Measurements from ENCODE around the gene CYP8B1. TPM values are rescaled to one million over a fixed set of nuclear protein-coding genes. Genes with fewer than 3 reads are reported as not detected.

CYP8B1 gene
- total RNA-seq, 1 donor from 2014 or later, result not detected

- TF ChIP-seq CTCF (IDR thresholded peaks at IDR 0.05; ENCODE audit: unreplicated experiment), result peak; percentile 63
- H3K4me3 Mint-ChIP-seq (ENCODE audit: low read depth), result no peak overlapping the region
These were observed 45.0 kb downstream of the CYP8B1 start for GRCh38 chr3:42830437-42831320.

GRCh38 chr3:42829628-42830436 is 45.8 kb downstream of the CYP8B1 start:
- Mint-ChIP-seq H3K4me1 (ENCODE audit: low read depth) (peaks cover 11% of the 10 kb centered on the region), H3K27me3 (no peaks in the 10 kb centered on the region), H3K4me3 (ENCODE audit: low read depth) (no peak overlapping the region), H3K9me3 (ENCODE audit: low read depth) (no peaks in the 10 kb centered on the region), H3K36me3 (ENCODE audit: insufficient read depth) (no peaks in the 10 kb centered on the region), H3K27ac (no peak overlapping the region)
- no peak for TF ChIP-seq CTCF (IDR thresholded peaks at IDR 0.05; ENCODE audit: unreplicated experiment)
- no peak for DNase-seq (ENCODE audit: low spot score, unreplicated experiment)

More at GRCh38 chr3:42830437-42831320, 45.0 kb downstream of the CYP8B1 start:
- Mint-ChIP-seq H3K9me3 (ENCODE audit: low read depth) (no peaks in the 10 kb centered on the region), H3K36me3 (ENCODE audit: insufficient read depth) (no peaks in the 10 kb centered on the region), H3K4me1 (ENCODE audit: low read depth) (peaks cover 11% of the 10 kb centered on the region), H3K27ac (no peak overlapping the region), H3K27me3 (peaks cover 1% of the 10 kb centered on the region)
- DNase-seq (ENCODE audit: low spot score, unreplicated experiment), result no peak

- H3K27ac Mint-ChIP-seq, result no peak overlapping the region
- H3K4me1 Mint-ChIP-seq (ENCODE audit: low read depth), result peaks cover 11% of the 10 kb centered on the region
- H3K9me3 Mint-ChIP-seq (ENCODE audit: low read depth), result no peaks in the 10 kb centered on the region
- DNase-seq (ENCODE audit: low spot score, unreplicated experiment), result no peak
- TF ChIP-seq CTCF (IDR thresholded peaks at IDR 0.05; ENCODE audit: unreplicated experiment), result no peak
- no peaks in the 10 kb centered on the region for H3K36me3 Mint-ChIP-seq (ENCODE audit: insufficient read depth)
- no peak overlapping the region for H3K4me3 Mint-ChIP-seq (ENCODE audit: low read depth)
- H3K27me3 Mint-ChIP-seq, result no peaks in the 10 kb centered on the region
These were observed 46.5 kb downstream of the CYP8B1 start for GRCh38 chr3:42829083-42829627.

GRCh38 chr3:42827654-42828053 is 48.0 kb downstream of the CYP8B1 start:
- Mint-ChIP-seq H3K36me3 (ENCODE audit: insufficient read depth) (no peaks in the 10 kb centered on the region), H3K27me3 (no peaks in the 10 kb centered on the region), H3K9me3 (ENCODE audit: low read depth) (no peaks in the 10 kb centered on the region), H3K4me3 (ENCODE audit: low read depth) (no peak overlapping the region), H3K27ac (no peak overlapping the region), H3K4me1 (ENCODE audit: low read depth) (peaks cover 16% of the 10 kb centered on the region)
- no peak for DNase-seq (ENCODE audit: low spot score, unreplicated experiment)
- no peak for TF ChIP-seq CTCF (IDR thresholded peaks at IDR 0.05; ENCODE audit: unreplicated experiment)

GRCh38 chr3:42827023-42827422 is 48.7 kb downstream of the CYP8B1 start:
- Mint-ChIP-seq H3K4me3 (ENCODE audit: low read depth) (no peak overlapping the region), H3K4me1 (ENCODE audit: low read depth) (peaks cover 16% of the 10 kb centered on the region), H3K27ac (no peak overlapping the region), H3K27me3 (no peaks in the 10 kb centered on the region), H3K36me3 (ENCODE audit: insufficient read depth) (no peaks in the 10 kb centered on the region), H3K9me3 (ENCODE audit: low read depth) (no peaks in the 10 kb centered on the region)
- no peak for DNase-seq (ENCODE audit: low spot score, unreplicated experiment)
- TF ChIP-seq CTCF (IDR thresholded peaks at IDR 0.05; ENCODE audit: unreplicated experiment), result no peak

Measured in progenitor cell of endocrine pancreas (in vitro differentiated cells).